MG63 (cell line): ENCODE data around the gene GRIA4. TPM values are rescaled to one million over a fixed set of nuclear protein-coding genes. Genes with fewer than 3 reads are reported as not detected.
"Not testable (repeated sequence)": the region's sequence is repeated elsewhere in the genome, so short reads cannot be mapped to it uniquely, and the experiment has no call there.

Source experiments
- DNase-seq: peaks from one replicate; pipeline ENCODE4 v3.0.0-alpha.2; 2020
- H3K27me3 ChIP-seq: fragments of 250-450 bp; sonication (Bioruptor Pico); 2 replicates; pipeline ENCODE4 v1.5.1; 2020; ENCODE audit warnings: mild to moderate bottlenecking, moderate library complexity
- H3K36me3 ChIP-seq: fragments of 250-450 bp; sonication (Bioruptor Pico); 2 replicates; pipeline ENCODE4 v1.5.1; 2020; ENCODE audit warnings: mild to moderate bottlenecking, moderate library complexity
- H3K4me3 ChIP-seq: fragments of 250-450 bp; sonication (Bioruptor Pico); 2 replicates; pipeline ENCODE4 v1.5.1; 2020; ENCODE audit warnings: mild to moderate bottlenecking, moderate library complexity
- H3K9me3 ChIP-seq: fragments of 250-450 bp; sonication (Bioruptor Pico); 2 replicates; pipeline ENCODE4 v1.5.1; 2020; ENCODE audit warnings: mild to moderate bottlenecking, moderate library complexity
- total RNA-seq: library from RNA; depleted of rRNA; stranded (reverse); fragments of >200 nt; shearing (Covaris generic); gene quantifications from 2 replicates; pipeline ENCODE4 v1.2.3, GENCODE V29; 2014; ENCODE audit warnings: low replicate concordance

Gene GRIA4
- total RNA-seq, 1 experiment from 2014 or later, result not detected

GRCh38 chr11:105948918-105949590 is 339.2 kb downstream of the GRIA4 start:
- H3K4me3 ChIP-seq, result no peak overlapping the region
- no peaks in the 10 kb centered on the region for H3K9me3 ChIP-seq
- no peak for DNase-seq
- H3K27me3 ChIP-seq, result no peaks in the 10 kb centered on the region; the same call in 1 of the 2 replicates
- no peaks in the 10 kb centered on the region for H3K36me3 ChIP-seq

- H3K27me3 ChIP-seq, result no peaks in the 10 kb centered on the region; the same call in 1 of the 2 replicates
- DNase-seq, result no peak
- no peaks in the 10 kb centered on the region for H3K36me3 ChIP-seq
- no peaks in the 10 kb centered on the region for H3K9me3 ChIP-seq
- no peak overlapping the region for H3K4me3 ChIP-seq
These were observed 344.0 kb downstream of the GRIA4 start for GRCh38 chr11:105953886-105954285.

- no peaks in the 10 kb centered on the region for H3K27me3 ChIP-seq
- DNase-seq, result no peak
- H3K4me3 ChIP-seq, result no peak overlapping the region
- no peaks in the 10 kb centered on the region for H3K36me3 ChIP-seq
- no peaks in the 10 kb centered on the region for H3K9me3 ChIP-seq
These were observed 350.7 kb downstream of the GRIA4 start for GRCh38 chr11:105960252-105961245.

GRCh38 chr11:105968021-105968697 is 358.3 kb downstream of the GRIA4 start:
- H3K27me3 ChIP-seq, result no peaks in the 10 kb centered on the region
- H3K4me3 ChIP-seq, result no peak overlapping the region
- no peak for DNase-seq

GRCh38 chr11:105969756-105970155 is 359.9 kb downstream of the GRIA4 start:
- Histone ChIP-seq H3K36me3 (no peaks in the 10 kb centered on the region), H3K27me3 (no peaks in the 10 kb centered on the region), H3K9me3 (no peaks in the 10 kb centered on the region), H3K4me3 (no peak overlapping the region)
- DNase-seq, result no peak

More at GRCh38 chr11:105968021-105968697, 358.3 kb downstream of the GRIA4 start:
- Histone ChIP-seq H3K36me3 (no peaks in the 10 kb centered on the region), H3K9me3 (no peaks in the 10 kb centered on the region)

- Histone ChIP-seq H3K27me3 (no peaks in the 10 kb centered on the region), H3K36me3 (no peaks in the 10 kb centered on the region), H3K9me3 (no peaks in the 10 kb centered on the region), H3K4me3 (no peak overlapping the region)
- DNase-seq, result no peak
These were observed 365.3 kb downstream of the GRIA4 start for GRCh38 chr11:105975128-105975527.

- Histone ChIP-seq H3K9me3 (no peaks in the 10 kb centered on the region), H3K36me3 (no peaks in the 10 kb centered on the region), H3K4me3 (no peak overlapping the region), H3K27me3 (0 out of 2 replicates have a peak, but pooled peaks cover 3% of the 10 kb centered on the region)
- no peak for DNase-seq
These were observed 370.3 kb downstream of the GRIA4 start for GRCh38 chr11:105979997-105980703.

- Histone ChIP-seq H3K4me3 (no peak overlapping the region), H3K9me3 (no peaks in the 10 kb centered on the region), H3K36me3 (no peaks in the 10 kb centered on the region), H3K27me3 (0 out of 2 replicates have a peak, but pooled peaks cover 3% of the 10 kb centered on the region)
- no peak for DNase-seq
These were observed 376.7 kb downstream of the GRIA4 start for GRCh38 chr11:105986554-105986953.

GRCh38 chr11:105988197-105988596 is 378.3 kb downstream of the GRIA4 start:
- Histone ChIP-seq H3K36me3 (no peaks in the 10 kb centered on the region; the same call in 1 of the 2 replicates), H3K27me3 (0 out of 2 replicates have a peak, but pooled peaks cover under 1% of the 10 kb centered on the region), H3K9me3 (no peaks in the 10 kb centered on the region), H3K4me3 (no peak overlapping the region)
- DNase-seq, result no peak

GRCh38 chr11:105989124-105989523 is 379.3 kb downstream of the GRIA4 start:
- DNase-seq, result no peak
- H3K36me3 ChIP-seq, result no peaks in the 10 kb centered on the region; the same call in 1 of the 2 replicates
- no peaks in the 10 kb centered on the region for H3K9me3 ChIP-seq
- H3K4me3 ChIP-seq, result no peak overlapping the region
- H3K27me3 ChIP-seq, result no peaks in the 10 kb centered on the region

GRCh38 chr11:105991888-105992287 is 382.0 kb downstream of the GRIA4 start:
- no peak for DNase-seq
- Histone ChIP-seq H3K27me3 (no peaks in the 10 kb centered on the region), H3K36me3 (peaks cover 6% of the 10 kb centered on the region), H3K9me3 (no peaks in the 10 kb centered on the region), H3K4me3 (no peak overlapping the region)

- Histone ChIP-seq H3K4me3 (no peak overlapping the region), H3K27me3 (no peaks in the 10 kb centered on the region), H3K9me3 (0 out of 2 replicates have a peak, but pooled peaks cover 2% of the 10 kb centered on the region), H3K36me3 (peaks cover 22% of the 10 kb centered on the region)
- DNase-seq, result peak; percentile 17
These were observed 391.6 kb downstream of the GRIA4 start for GRCh38 chr11:106001304-106002012.

- not testable (repeated sequence) for H3K4me3 ChIP-seq, H3K9me3 ChIP-seq, DNase-seq, H3K27me3 ChIP-seq
- H3K36me3 ChIP-seq, result peaks cover 38% of the 10 kb centered on the region
These were observed 393.2 kb downstream of the GRIA4 start for GRCh38 chr11:106003094-106003493.

GRCh38 chr11:106011481-106011880 is 401.6 kb downstream of the GRIA4 start:
- H3K9me3 ChIP-seq, result no peaks in the 10 kb centered on the region; the same call in 1 of the 2 replicates
- peaks cover 44% of the 10 kb centered on the region for H3K36me3 ChIP-seq
- H3K27me3 ChIP-seq, result no peaks in the 10 kb centered on the region
- no peak overlapping the region for H3K4me3 ChIP-seq
- peak; percentile 28 for DNase-seq

- DNase-seq, result peak; percentile 65
- Histone ChIP-seq H3K4me3 (no peak overlapping the region), H3K9me3 (no peaks in the 10 kb centered on the region; the same call in 1 of the 2 replicates), H3K36me3 (peaks cover 31% of the 10 kb centered on the region), H3K27me3 (no peaks in the 10 kb centered on the region)
These were observed 402.9 kb downstream of the GRIA4 start for GRCh38 chr11:106012744-106013143.
